Right ventricle myocardium superior (tissue), 1 donor: ENCODE results near the gene CTDSPL. TPM values are rescaled to one million over a fixed set of nuclear protein-coding genes. Genes with fewer than 3 reads are reported as not detected.

Experiments
- ATAC-seq: fragments of 200-7000 bp; cut with Tn5 transposase; one replicate; pipeline ENCODE4 v1.9.1; 2020; ENCODE audit warnings: mild to moderate bottlenecking; ENCODE audit not compliant: poor library complexity
- DNase-seq: peaks from one replicate; pipeline ENCODE4 v3.0.0-alpha.2; 2020
- intact Hi-C: fragments of 100-400 bp; cut with DNase I; formaldehyde crosslinking; loops from one replicate; pipeline ENCODE4 v1.11.2; 2022
- total RNA-seq: library from RNA; stranded (reverse); fragmentation: NEBNext Ultra II Directional; extraction: Animal tissue kit (Norgen Biotek cat#: 25700); gene quantifications from one replicate; pipeline ENCODE4 v1.2.1, GENCODE V29; 2021
- donor health status: DM: no; HTN: yes; CAD: no; lungs with severe emphysema.

Gene CTDSPL
- total RNA-seq, 1 donor from 2014 or later: 46.0 TPM

DNA sequence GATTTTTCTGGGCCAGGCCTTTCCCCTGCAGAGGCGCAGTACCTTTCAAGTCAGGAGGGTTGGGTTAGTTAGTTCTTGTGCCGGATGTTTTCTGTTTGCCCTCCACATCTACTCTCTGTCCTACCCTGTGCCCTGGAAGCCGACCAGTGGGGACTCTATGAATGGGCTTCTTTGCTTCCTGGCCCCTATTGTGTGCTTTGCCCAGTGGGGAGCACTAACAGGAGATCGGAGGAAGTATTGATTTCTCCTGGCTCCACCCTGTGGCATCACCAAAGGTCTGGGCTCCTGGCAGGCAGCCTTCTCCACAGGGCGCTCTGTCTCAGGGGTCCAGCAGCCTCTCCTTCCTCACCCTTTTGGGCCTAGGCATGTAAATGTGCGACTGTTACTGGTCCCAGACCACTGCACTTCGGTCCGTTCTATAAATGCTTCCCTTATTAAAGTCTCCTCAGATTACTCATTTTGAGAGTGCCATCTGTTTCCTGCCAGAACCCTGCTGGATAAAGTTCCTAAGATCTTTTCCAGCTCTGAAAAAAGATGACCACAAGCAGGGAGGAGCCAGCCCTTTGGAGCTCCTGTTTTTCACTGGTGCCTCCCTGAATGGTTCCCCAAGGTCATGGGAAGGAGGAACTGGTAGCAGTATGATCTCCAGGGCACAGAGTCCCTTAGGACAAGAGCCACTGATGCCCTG, 44.5 kb downstream of the CTDSPL start:
- ATAC-seq (peak; percentile 69), DNase-seq (no peak)
- intact Hi-C loops: no loop called here

DNA sequence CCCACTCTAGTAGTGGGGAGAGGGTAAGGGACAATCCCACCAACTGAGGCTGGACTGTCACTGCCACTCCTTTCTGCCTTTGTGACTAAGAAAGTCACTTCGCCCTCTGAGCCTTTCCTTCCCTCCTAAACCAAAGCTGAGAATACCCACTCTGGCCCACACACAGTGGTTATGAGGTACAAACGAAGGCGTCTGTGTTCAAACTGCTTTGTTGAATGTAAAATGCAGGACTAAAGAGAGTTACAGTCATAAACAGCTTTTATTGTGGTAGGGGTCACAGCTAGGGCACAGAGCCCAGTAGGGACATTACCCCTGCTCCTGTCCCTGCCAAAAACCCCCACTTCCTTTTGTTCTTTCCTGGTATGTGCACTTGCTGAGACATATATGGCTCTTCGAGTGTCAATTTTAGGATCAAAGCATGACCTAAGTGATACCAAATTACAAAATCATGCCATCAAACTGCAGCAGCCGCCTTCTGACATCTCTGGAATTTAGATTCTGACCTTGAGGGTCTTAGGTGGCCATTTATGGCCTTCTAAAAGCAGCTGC, 45.1 kb downstream of the CTDSPL start:
- intact Hi-C loops: no loop called here
- ATAC-seq (peak; percentile 16), DNase-seq (no peak)

DNA sequence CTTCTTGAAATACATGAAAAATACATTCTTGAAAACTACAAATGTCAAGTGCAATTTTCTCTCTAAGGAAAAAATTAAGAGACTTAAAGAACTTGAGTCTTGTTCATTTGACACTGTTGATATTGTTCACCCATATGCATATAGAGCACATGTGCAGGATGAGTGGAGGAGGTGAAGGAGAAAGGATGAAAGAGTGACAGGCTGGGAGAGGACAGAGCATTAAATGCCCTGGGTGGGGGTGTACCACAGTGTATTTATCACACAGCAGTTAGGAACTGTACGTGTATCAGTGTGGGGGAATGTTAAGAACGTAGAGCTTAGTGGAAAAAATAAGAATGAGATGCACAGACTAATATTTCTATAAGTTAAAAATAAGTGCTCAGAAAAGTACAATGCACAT, 45.7 kb downstream of the CTDSPL start:
- intact Hi-C loops: no loop called here
- DNase-seq (no peak), ATAC-seq (no peak)

DNA sequence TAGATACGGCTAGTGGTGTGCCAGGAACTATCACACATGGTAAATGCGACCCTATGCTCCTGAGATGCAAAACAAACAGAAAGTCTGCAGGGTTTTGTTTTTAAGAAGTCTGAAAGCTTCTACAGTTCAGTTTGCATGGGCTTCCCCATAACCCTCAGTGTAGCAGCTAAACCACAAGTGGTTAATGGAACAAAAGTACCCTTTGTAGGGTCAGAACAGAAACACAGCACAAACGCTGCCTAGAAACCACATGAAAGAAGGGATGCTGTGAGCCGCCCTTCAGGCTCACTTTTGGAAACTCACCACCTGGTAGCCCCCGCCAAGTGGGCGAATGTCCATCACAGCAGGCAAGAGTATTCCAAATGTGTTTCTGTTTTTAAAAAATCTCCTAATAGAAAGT, 46.2 kb downstream of the CTDSPL start:
- intact Hi-C loops: no loop called here
- ATAC-seq (no peak), DNase-seq (no peak)

DNA sequence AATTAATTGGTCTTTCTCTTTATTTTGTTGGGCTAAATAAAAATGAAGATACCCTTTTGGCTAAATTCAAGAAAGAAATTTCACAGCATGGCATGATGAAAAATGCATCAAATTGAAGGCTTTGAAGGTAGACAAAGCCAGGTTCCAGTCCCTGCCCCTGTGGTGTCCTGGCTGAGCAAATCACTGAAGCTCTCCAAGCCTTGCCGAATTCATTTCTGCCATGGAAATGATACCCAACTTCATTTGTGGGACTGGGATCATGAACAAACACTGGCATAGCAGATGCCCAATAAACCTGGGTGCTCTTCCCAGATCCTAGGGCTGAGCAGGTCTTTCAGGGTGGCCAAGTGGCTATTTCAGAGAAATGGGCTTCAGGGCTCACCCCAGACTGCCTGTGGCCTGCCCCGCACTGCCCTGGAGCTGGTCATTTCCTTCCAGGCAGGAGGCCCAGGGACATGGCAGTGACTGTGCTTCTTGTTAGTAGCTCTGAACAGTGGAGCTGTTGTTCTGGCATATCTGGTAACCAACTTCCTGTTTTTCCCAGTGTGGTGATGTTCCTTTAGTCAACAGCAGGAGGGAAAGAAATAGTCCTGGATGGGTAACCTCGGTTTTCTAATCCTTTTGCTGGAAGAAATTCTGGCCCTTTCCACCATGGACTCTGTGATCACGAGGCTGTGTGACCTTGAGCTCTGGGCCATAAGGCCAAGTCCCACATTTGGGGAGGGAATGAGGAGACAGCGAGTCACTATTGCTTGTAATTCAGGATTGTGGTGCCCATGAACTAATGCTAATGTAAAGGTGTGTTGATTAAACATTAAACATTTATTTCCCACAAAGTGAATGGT, 47.6 kb downstream of the CTDSPL start:
- ATAC-seq: no peak
- no peak for DNase-seq
- intact Hi-C loops: no loop called here

DNA sequence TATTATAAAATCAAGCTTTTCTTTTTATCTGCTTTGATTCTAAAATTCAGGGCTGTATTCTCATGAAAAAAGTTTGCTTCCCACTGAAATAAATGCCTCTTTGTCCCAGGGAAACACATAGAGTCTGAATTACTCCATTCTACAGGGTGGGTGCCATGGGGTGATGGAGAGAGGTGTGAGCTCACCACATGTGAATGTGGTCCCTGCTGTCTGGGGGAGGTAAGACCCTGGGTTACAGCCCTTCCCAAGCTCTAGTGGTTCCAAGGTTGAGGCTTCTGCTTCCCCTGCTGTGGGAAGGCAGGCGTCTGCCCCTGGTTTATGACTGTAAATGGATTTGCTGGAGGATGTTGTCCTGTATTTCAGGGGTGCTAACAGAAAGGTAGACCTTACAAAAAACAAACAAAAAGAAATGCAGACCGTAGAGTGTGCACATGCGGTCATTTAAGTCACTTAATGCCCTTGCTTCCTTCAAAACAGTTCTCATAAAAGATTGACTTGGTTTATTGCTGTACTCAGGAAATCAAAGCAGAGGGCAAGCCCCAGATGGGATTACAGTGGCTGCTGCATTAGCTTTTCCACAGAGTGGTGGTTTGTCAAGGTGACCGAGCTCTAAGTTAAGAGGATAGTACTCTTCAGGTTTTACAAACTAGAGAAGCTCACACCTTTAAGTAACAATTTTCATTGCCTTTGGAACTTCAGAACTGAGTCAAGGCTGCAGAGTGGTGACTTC, 49.2 kb downstream of the CTDSPL start:
- DNase-seq (no peak), ATAC-seq (no peak)
- intact Hi-C loops: no loop called here

DNA sequence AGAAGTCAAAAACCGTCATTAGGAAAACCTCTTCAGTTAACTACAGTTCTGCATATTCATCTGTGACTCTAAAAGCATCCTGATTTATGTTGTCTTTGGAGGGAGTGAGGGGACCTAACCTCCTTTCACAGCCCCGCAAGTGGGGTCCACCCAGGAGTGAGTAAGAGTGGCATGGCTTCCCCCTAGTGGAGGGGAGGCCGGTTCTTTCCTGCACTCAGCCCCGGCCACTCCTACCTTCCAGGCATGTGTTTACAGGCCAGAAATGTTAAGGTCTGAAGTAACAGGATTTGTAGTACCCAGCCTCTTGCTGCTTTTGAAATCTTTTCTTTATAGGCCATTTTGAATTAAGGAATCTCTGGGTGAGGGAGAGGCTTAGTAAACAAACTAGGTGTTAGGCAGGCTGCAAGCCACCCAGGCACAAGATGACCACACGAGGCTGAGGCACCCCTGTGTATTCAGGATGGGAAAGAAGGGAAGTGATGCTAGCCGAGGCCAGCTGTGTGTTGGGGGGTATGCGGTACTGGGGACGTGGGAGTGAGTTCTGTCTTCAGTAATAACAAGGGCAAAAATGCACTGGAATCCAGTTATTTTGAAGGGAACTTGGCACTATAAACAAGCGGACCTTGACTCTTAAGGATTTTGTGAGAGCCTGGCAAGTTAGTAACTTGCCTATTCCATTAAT, 50.5 kb downstream of the CTDSPL start:
- DNase-seq (no peak), ATAC-seq (peak; percentile 41)
- intact Hi-C loops: no loop called here

DNA sequence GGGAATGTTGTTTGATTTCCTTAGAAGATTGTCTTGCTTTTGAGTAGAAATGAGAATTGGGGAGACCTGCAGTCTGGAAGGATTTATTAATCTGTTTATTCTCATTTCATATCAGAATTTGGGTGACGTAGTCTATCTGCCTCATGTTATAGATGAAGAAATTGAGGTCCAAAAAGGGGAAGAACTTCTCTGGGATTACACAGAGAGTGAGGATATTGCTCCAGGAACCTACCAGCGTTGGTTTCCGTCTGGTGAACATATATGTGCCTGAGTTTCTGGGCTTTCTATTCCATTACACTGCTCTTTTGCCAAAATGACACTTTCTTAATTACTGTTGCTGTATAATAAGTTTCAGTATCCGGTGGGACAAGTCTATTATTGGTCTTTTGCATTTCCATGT, 51.8 kb downstream of the CTDSPL start:
- DNase-seq: no peak
- no peak for ATAC-seq
- intact Hi-C loops: no loop called here

DNA sequence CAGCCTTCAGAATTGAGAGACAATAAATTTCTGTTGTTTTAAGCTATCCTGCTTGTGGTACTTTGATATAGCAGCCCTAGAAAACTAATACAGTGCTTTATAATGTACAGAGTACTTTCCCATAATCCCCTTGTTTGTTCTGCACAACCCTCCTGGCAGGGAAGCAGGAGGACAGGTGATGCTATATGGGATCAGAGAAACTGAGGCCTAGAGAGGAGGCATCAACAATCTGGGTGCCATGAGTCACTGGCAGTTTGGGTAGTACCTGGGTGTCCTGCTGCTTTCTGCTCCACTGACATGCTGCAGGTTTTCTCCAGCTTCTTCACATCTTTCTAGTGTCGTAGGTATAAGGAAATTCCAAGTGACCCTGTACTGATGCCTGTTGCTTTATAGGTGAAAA, 55.0 kb downstream of the CTDSPL start:
- ATAC-seq: no peak
- intact Hi-C loops: no loop called here
- no peak for DNase-seq

DNA sequence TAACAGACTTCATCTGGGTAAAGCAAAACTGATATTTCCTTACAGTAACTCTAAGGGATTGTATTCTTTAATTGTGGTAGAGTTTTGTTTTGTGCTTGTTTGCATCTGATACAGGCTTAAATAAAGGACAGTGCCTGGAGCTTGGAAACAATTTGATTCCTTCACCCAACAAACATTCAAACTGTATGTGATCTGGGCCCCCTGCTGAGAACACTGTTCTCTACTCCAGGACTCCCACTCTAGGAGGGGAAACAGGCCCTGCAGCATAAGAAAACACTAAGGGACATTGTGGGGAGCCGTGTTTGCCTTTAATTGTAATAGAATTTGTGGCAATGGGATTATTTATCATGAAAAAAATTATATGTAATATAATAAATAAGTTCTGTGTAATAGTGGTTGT, 56.9 kb downstream of the CTDSPL start:
- DNase-seq: no peak
- no peak for ATAC-seq
- intact Hi-C loops: no loop called here

DNA sequence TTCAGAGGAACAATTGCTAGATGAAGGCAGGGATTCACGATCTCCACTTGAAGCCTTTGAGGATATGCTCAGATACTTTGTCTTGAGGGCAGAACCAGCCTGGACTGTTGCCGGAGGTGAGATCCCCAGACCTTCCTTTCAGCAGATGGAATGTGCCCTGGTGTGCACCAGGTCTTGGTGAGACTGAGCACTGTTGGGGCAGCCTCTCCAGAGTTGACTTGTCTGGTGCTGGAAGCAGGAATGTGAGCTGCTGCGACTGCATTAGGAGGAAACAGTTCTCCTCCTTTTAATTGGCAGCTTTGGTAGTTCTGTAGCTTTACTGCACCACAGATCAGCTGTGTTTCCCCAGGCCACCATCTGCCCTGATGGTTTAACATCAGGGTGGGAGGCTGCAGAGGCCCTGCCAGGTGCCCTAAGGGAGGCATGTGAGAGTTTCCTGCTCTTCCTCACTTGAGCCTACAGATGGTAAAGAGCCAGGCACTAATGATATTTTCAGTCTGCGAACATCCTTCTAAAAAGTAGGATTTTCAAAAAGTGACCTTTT, 58.5 kb downstream of the CTDSPL start:
- no peak for ATAC-seq
- no peak for DNase-seq
- intact Hi-C loops: no loop called here

DNA sequence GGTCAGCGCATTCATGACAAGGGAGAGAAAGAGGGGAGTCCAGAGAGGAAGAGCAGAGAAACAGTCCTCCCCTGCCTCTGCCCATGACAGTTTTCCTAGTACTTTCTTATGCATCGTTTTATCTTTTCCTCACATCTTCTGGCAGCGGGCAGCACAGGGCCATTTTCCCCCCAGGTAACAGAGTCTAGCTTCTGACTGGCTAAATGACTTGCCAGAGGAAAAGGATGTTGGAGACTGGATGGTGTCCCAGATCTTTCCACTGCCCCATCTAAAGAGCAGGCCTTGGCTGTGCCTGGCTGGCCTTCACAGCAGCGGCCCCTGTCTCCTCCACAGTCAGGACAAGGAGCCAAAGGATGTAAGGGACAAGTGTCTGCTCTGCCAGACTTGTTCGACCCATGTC, 59.3 kb downstream of the CTDSPL start:
- peak; percentile 13 for ATAC-seq
- no peak for DNase-seq
- intact Hi-C loops: no loop called here

DNA sequence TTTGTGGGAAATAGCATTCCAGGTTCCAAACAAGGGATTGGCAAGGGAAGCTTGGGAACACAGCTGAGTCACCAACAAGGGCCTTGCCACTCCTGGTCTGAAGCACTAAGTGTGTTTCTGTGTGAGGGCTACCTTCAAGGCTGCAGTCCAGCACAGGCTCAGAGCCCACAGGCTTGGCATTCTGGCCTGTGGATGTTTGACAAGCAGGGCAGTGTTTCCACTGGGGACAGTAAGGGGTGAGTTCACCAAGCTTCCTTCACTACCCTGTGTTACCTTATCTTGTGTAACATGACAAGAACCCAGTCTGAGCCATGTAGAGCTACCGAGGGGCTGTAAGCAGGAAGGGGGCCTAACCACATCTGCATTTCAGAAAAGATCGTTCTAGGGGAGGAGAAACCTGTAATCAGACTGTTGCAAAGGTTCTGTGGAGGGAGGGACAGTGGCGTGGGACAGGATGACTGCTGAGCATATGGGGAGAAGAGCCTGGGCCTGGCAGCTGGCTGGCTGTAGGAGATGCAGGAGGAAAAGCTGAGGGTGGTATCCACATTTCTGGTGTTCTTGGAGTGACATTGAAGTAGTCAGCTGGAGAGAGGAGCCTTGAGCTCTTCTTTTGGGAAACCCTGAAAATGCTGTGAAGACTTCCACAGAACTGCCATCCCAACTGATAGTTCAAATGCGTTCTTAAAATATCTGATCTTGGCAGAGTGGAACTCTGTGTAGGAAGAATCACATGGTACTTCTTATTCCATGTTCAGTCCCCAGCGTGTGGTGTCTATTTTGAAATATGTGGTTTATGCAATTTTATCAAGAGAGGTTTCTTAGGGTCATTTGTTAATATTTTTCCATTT, 61.3 kb downstream of the CTDSPL start:
- DNase-seq (peak; percentile 61), ATAC-seq (peak; percentile 79)
- intact Hi-C loops: no loop called here

DNA sequence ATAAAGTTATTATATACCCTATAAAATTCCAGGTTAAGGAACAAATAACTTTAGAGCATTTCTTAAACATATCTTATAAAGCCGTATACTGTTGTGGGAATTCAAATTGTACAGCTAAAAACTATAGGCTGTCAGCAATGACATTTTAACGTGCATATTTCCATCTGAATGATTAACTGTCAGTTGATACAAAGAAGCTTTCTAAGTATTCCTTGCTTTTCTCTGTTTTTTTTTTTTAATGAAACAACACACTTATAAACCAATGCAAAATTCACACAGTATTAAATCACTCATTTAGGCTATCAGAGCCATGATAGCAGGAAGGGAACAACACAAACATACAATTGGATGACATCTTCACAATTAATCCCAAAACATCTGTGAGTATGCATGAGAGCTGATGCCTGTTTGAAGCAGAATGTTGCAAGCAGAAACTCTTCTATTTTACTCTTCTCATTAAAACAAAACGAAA, 61.9 kb downstream of the CTDSPL start:
- ATAC-seq (no peak), DNase-seq (no peak)
- intact Hi-C loops: no loop called here

DNA sequence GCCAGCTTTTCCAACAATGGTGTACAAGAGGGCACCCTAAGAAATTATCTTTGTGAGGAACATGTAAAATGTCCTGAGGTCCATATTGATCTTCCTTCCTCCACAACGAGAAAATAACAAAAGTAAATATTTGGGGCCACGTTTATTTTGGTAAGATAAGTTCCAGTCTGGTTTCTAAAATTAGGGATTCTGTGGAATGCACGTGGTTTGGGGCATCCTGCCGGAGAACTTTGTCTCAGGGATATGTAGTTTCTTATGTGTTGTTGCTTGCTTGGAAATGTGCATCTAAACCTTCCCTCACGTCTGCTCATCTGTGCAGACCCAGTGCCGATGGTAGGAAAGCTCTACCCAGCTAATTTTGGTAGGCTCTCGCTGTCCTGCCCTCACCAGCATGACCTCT, 62.8 kb downstream of the CTDSPL start:
- DNase-seq (no peak), ATAC-seq (no peak)
- intact Hi-C loops: no loop called here

DNA sequence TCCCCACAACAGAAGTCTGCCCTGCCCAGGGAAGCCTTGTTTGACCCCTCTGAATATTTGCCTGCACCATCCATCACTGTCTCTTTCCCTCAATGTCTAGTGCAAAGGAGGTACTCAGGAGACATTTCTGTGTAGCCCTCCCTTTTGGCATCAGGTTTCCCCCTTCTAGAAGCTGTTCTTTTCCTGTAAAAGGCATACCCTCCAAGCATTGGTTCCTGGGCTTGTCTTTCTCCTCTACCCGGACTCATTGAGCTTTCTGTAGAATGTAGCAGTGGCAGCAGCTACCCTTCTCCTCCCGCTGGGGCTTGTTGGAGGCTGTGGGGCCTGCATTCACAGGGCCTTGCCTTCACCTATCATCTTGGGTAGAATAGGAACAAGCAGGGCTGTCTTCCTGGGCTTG, 63.5 kb downstream of the CTDSPL start:
- intact Hi-C loops: no loop called here
- DNase-seq (no peak), ATAC-seq (no peak)

DNA sequence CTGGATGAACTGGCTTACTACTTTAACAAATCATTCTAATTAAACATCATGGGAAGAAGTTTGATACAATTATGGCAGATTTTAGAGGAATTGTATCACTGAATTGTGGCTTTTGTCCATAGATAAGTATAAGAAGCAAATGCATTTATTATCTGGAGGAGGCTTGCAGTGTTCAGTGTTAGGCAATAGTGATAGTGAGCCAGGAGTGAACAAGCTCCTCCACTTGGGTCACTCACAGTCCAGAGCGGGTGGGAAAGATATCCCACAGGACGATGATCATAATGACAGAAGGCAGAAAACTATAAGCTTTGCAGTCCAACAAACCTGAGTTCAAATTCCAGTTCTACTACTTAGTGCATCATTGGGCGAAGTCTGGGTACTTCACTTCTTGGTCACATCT, 64.9 kb downstream of the CTDSPL start:
- intact Hi-C loops: no loop called here
- ATAC-seq (no peak), DNase-seq (no peak)

DNA sequence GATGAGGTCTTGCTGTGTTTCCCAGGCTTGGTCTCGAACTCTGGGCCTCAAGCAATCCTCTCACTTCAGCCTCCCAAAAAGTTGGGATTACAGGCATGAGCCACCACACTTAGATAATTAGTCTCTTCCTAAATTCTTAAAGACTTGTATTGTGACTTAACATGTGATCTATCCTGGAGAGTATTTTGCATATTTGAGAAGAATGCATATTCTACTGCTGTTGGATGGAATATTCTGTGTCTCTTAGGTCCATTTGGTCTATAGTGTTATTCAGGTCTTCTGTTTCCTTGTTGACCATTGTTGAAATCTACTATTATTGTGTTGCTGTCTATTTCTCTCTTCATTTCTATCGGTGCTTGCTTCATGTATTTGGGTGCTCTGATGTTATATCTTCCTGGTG, 68.8 kb downstream of the CTDSPL start:
- no peak for DNase-seq
- no peak for ATAC-seq
- intact Hi-C loops: no loop called here
